ENCODE measurements around the gene SLC66A3.
A peak's percentile ranks its signal among the peaks of the same experiment; 100 is the strongest.

SLC66A3 gene

GRCh38 chr2:11200651-11201050, 45.4 kb downstream of the SLC66A3 start:
- FAIRE-seq: no peak
- no peak for TF ChIP-seq POLR2A (IDR thresholded peaks at IDR 0.05; ENCODE audit: low read depth, low read length)
- TF ChIP-seq TAF1 (IDR thresholded peaks at IDR 0.05; ENCODE audit: borderline replicate concordance, low read depth, low read length): no peak
- TF ChIP-seq POLR2AphosphoS5 (IDR thresholded peaks at IDR 0.05; ENCODE audit: low read depth, low read length): no peak

GRCh38 chr2:11201969-11202368, 46.7 kb downstream of the SLC66A3 start:
- TF ChIP-seq POLR2A (IDR thresholded peaks at IDR 0.05; ENCODE audit: low read depth, low read length) (no peak), POLR2AphosphoS5 (IDR thresholded peaks at IDR 0.05; ENCODE audit: low read depth, low read length) (no peak), TAF1 (IDR thresholded peaks at IDR 0.05; ENCODE audit: borderline replicate concordance, low read depth, low read length) (no peak)
- no peak for DNase-seq (ENCODE audit: insufficient read length)
- no peak for FAIRE-seq

More at GRCh38 chr2:11200651-11201050, 45.4 kb downstream of the SLC66A3 start:
- DNase-seq (ENCODE audit: insufficient read length): no peak

- peak; percentile 51 for FAIRE-seq
- no peak for DNase-seq (ENCODE audit: insufficient read length)
- TF ChIP-seq TAF1 (IDR thresholded peaks at IDR 0.05; ENCODE audit: borderline replicate concordance, low read depth, low read length) (no peak), POLR2A (IDR thresholded peaks at IDR 0.05; ENCODE audit: low read depth, low read length) (no peak), POLR2AphosphoS5 (IDR thresholded peaks at IDR 0.05; ENCODE audit: low read depth, low read length) (no peak)
Observed at GRCh38 chr2:11203480-11203879, 48.2 kb downstream of the SLC66A3 start.

- TF ChIP-seq POLR2A (IDR thresholded peaks at IDR 0.05; ENCODE audit: low read depth, low read length) (no peak), POLR2AphosphoS5 (IDR thresholded peaks at IDR 0.05; ENCODE audit: low read depth, low read length) (no peak), TAF1 (IDR thresholded peaks at IDR 0.05; ENCODE audit: borderline replicate concordance, low read depth, low read length) (no peak)
- DNase-seq (ENCODE audit: insufficient read length) (no peak), FAIRE-seq (no peak)
Observed at GRCh38 chr2:11208083-11208482, 52.8 kb downstream of the SLC66A3 start.

GRCh38 chr2:11212645-11213044, 57.4 kb downstream of the SLC66A3 start:
- TF ChIP-seq POLR2A (IDR thresholded peaks at IDR 0.05; ENCODE audit: low read depth, low read length) (no peak), POLR2AphosphoS5 (IDR thresholded peaks at IDR 0.05; ENCODE audit: low read depth, low read length) (no peak), TAF1 (IDR thresholded peaks at IDR 0.05; ENCODE audit: borderline replicate concordance, low read depth, low read length) (no peak)
- FAIRE-seq: no peak
- no peak for DNase-seq (ENCODE audit: insufficient read length)

GRCh38 chr2:11213090-11213638, 57.9 kb downstream of the SLC66A3 start:
- FAIRE-seq: no peak
- TF ChIP-seq POLR2AphosphoS5 (IDR thresholded peaks at IDR 0.05; ENCODE audit: low read depth, low read length) (no peak), POLR2A (IDR thresholded peaks at IDR 0.05; ENCODE audit: low read depth, low read length) (no peak)
- no peak for DNase-seq (ENCODE audit: insufficient read length)

- DNase-seq (ENCODE audit: insufficient read length) (no peak), FAIRE-seq (no peak)
- TF ChIP-seq POLR2A (IDR thresholded peaks at IDR 0.05; ENCODE audit: low read depth, low read length) (no peak), TAF1 (IDR thresholded peaks at IDR 0.05; ENCODE audit: borderline replicate concordance, low read depth, low read length) (no peak), POLR2AphosphoS5 (IDR thresholded peaks at IDR 0.05; ENCODE audit: low read depth, low read length) (no peak)
Observed at GRCh38 chr2:11213975-11214374, 58.7 kb downstream of the SLC66A3 start.

- FAIRE-seq (no peak), DNase-seq (ENCODE audit: insufficient read length) (no peak)
- TF ChIP-seq POLR2A (IDR thresholded peaks at IDR 0.05; ENCODE audit: low read depth, low read length): no peak
- TF ChIP-seq TAF1 (IDR thresholded peaks at IDR 0.05; ENCODE audit: borderline replicate concordance, low read depth, low read length): no peak
- TF ChIP-seq POLR2AphosphoS5 (IDR thresholded peaks at IDR 0.05; ENCODE audit: low read depth, low read length): no peak
Observed at GRCh38 chr2:11214770-11215169, 59.5 kb downstream of the SLC66A3 start.

GRCh38 chr2:11215407-11215806, 60.1 kb downstream of the SLC66A3 start:
- DNase-seq (ENCODE audit: insufficient read length) (no peak), FAIRE-seq (no peak)
- no peak for TF ChIP-seq TAF1 (IDR thresholded peaks at IDR 0.05; ENCODE audit: borderline replicate concordance, low read depth, low read length)
- no peak for TF ChIP-seq POLR2AphosphoS5 (IDR thresholded peaks at IDR 0.05; ENCODE audit: low read depth, low read length)
- TF ChIP-seq POLR2A (IDR thresholded peaks at IDR 0.05; ENCODE audit: low read depth, low read length): no peak

- no peak for FAIRE-seq
- TF ChIP-seq POLR2A (IDR thresholded peaks at IDR 0.05; ENCODE audit: low read depth, low read length) (no peak), TAF1 (IDR thresholded peaks at IDR 0.05; ENCODE audit: borderline replicate concordance, low read depth, low read length) (no peak)
- DNase-seq (ENCODE audit: insufficient read length): no peak
Observed at GRCh38 chr2:11220445-11220844, 65.2 kb downstream of the SLC66A3 start.

- FAIRE-seq (no peak), DNase-seq (ENCODE audit: insufficient read length) (no peak)
- TF ChIP-seq POLR2A (IDR thresholded peaks at IDR 0.05; ENCODE audit: low read depth, low read length): no peak
- TF ChIP-seq TAF1 (IDR thresholded peaks at IDR 0.05; ENCODE audit: borderline replicate concordance, low read depth, low read length): no peak
- no peak for TF ChIP-seq POLR2AphosphoS5 (IDR thresholded peaks at IDR 0.05; ENCODE audit: low read depth, low read length)
Observed at GRCh38 chr2:11222845-11223244, 67.6 kb downstream of the SLC66A3 start.

GRCh38 chr2:11224887-11225286, 69.6 kb downstream of the SLC66A3 start:
- FAIRE-seq: no peak
- no peak for DNase-seq (ENCODE audit: insufficient read length)
- TF ChIP-seq TAF1 (IDR thresholded peaks at IDR 0.05; ENCODE audit: borderline replicate concordance, low read depth, low read length) (no peak), POLR2A (IDR thresholded peaks at IDR 0.05; ENCODE audit: low read depth, low read length) (no peak), POLR2AphosphoS5 (IDR thresholded peaks at IDR 0.05; ENCODE audit: low read depth, low read length) (no peak)

GRCh38 chr2:11227595-11227994, 72.3 kb downstream of the SLC66A3 start:
- TF ChIP-seq TAF1 (IDR thresholded peaks at IDR 0.05; ENCODE audit: borderline replicate concordance, low read depth, low read length): no peak
- TF ChIP-seq POLR2AphosphoS5 (IDR thresholded peaks at IDR 0.05; ENCODE audit: low read depth, low read length): no peak
- no peak for TF ChIP-seq POLR2A (IDR thresholded peaks at IDR 0.05; ENCODE audit: low read depth, low read length)
- no peak for DNase-seq (ENCODE audit: insufficient read length)
- FAIRE-seq: peak; percentile 14
